ENCODE measurements around the gene PLCG2. TPM values are rescaled to one million over a fixed set of nuclear protein-coding genes. Genes with fewer than 3 reads are reported as not detected.

PLCG2 gene
- total RNA-seq, 1 experiment from 2014 or later, result 574 TPM

GRCh38 chr16:81786868-81787267, 7.8 kb downstream of the PLCG2 start:
- H3K4me2 ChIP-seq (ENCODE audit: low read depth, low read length, poor library complexity, severe bottlenecking), result peak overlapping the region; percentile 91
- no peaks in the 10 kb centered on the region for H3K9me3 ChIP-seq (ENCODE audit: low read length)
- no peaks in the 10 kb centered on the region for H3K27me3 ChIP-seq (ENCODE audit: low read length)
- DNase-seq, result peak; percentile 41
- peak overlapping the region; percentile 100 for H3K27ac ChIP-seq (ENCODE audit: low read length)
- peaks cover 99% of the 10 kb centered on the region for H3K4me1 ChIP-seq (ENCODE audit: low read length)
- H4K20me1 ChIP-seq (ENCODE audit: insufficient read depth, low read depth, low read length), result peaks cover 67% of the 10 kb centered on the region
- no peaks in the 10 kb centered on the region for H3K9me2 ChIP-seq (replicated peaks; ENCODE audit: insufficient read depth, low read length)
- peaks cover 87% of the 10 kb centered on the region for H3K79me2 ChIP-seq (ENCODE audit: low read length)
- peak overlapping the region; percentile 79 for H3K4me3 ChIP-seq (ENCODE audit: low read length)
- H2AFZ ChIP-seq (ENCODE audit: low read length), result no peak overlapping the region
- H3K36me3 ChIP-seq (ENCODE audit: insufficient read depth, low read length), result peaks cover 66% of the 10 kb centered on the region
- peak overlapping the region; percentile 88 for H3K9ac ChIP-seq (ENCODE audit: low read length)

GRCh38 chr16:81787659-81788058, 8.6 kb downstream of the PLCG2 start:
- no peak for DNase-seq
- Histone ChIP-seq H3K27ac (ENCODE audit: low read length) (peak overlapping the region; percentile 100), H3K27me3 (ENCODE audit: low read length) (no peaks in the 10 kb centered on the region), H3K4me2 (ENCODE audit: low read depth, low read length, poor library complexity, severe bottlenecking) (peak overlapping the region; percentile 91), H3K79me2 (ENCODE audit: low read length) (peaks cover 87% of the 10 kb centered on the region), H2AFZ (ENCODE audit: low read length) (no peak overlapping the region), H4K20me1 (ENCODE audit: insufficient read depth, low read depth, low read length) (peaks cover 75% of the 10 kb centered on the region), H3K36me3 (ENCODE audit: insufficient read depth, low read length) (peaks cover 72% of the 10 kb centered on the region), H3K9me3 (ENCODE audit: low read length) (no peaks in the 10 kb centered on the region), H3K9ac (ENCODE audit: low read length) (peak overlapping the region; percentile 88), H3K9me2 (replicated peaks; ENCODE audit: insufficient read depth, low read length) (no peaks in the 10 kb centered on the region), H3K4me1 (ENCODE audit: low read length) (peaks cover 99% of the 10 kb centered on the region), H3K4me3 (ENCODE audit: low read length) (peak overlapping the region; percentile 79)

GRCh38 chr16:81790277-81790676, 11.2 kb downstream of the PLCG2 start:
- H3K9me3 ChIP-seq (ENCODE audit: low read length), result no peaks in the 10 kb centered on the region
- no peaks in the 10 kb centered on the region for H3K27me3 ChIP-seq (ENCODE audit: low read length)
- peak overlapping the region; percentile 41 for H3K9ac ChIP-seq (ENCODE audit: low read length)
- H3K4me3 ChIP-seq (ENCODE audit: low read length), result peak overlapping the region; percentile 39; the same call in 1 of the 2 replicates
- peaks cover 94% of the 10 kb centered on the region for H4K20me1 ChIP-seq (ENCODE audit: insufficient read depth, low read depth, low read length)
- peaks cover 99% of the 10 kb centered on the region for H3K79me2 ChIP-seq (ENCODE audit: low read length)
- H3K36me3 ChIP-seq (ENCODE audit: insufficient read depth, low read length), result peaks cover 89% of the 10 kb centered on the region
- H3K9me2 ChIP-seq (replicated peaks; ENCODE audit: insufficient read depth, low read length), result no peaks in the 10 kb centered on the region
- peaks cover 99% of the 10 kb centered on the region for H3K4me1 ChIP-seq (ENCODE audit: low read length)
- peak overlapping the region; percentile 100 for H3K27ac ChIP-seq (ENCODE audit: low read length)
- peak; percentile 51 for DNase-seq
- peak overlapping the region; percentile 91 for H3K4me2 ChIP-seq (ENCODE audit: low read depth, low read length, poor library complexity, severe bottlenecking)
- no peak overlapping the region for H2AFZ ChIP-seq (ENCODE audit: low read length)

GRCh38 chr16:81790830-81791435, 11.8 kb downstream of the PLCG2 start:
- Histone ChIP-seq H3K9me3 (ENCODE audit: low read length) (no peaks in the 10 kb centered on the region), H2AFZ (ENCODE audit: low read length) (no peak overlapping the region), H3K4me3 (ENCODE audit: low read length) (peak overlapping the region; percentile 39; the same call in 1 of the 2 replicates), H3K36me3 (ENCODE audit: insufficient read depth, low read length) (peaks cover 93% of the 10 kb centered on the region), H3K79me2 (ENCODE audit: low read length) (peaks cover 100% of the 10 kb centered on the region), H3K4me2 (ENCODE audit: low read depth, low read length, poor library complexity, severe bottlenecking) (peak overlapping the region; percentile 91), H3K9ac (ENCODE audit: low read length) (peak overlapping the region; percentile 41), H4K20me1 (ENCODE audit: insufficient read depth, low read depth, low read length) (peaks cover 97% of the 10 kb centered on the region), H3K9me2 (replicated peaks; ENCODE audit: insufficient read depth, low read length) (no peaks in the 10 kb centered on the region), H3K27me3 (ENCODE audit: low read length) (no peaks in the 10 kb centered on the region), H3K4me1 (ENCODE audit: low read length) (peaks cover 100% of the 10 kb centered on the region), H3K27ac (ENCODE audit: low read length) (peak overlapping the region; percentile 100)
- DNase-seq, result peak; percentile 46

- Histone ChIP-seq H3K36me3 (ENCODE audit: insufficient read depth, low read length) (peaks cover 90% of the 10 kb centered on the region), H2AFZ (ENCODE audit: low read length) (no peak overlapping the region), H3K9me2 (replicated peaks; ENCODE audit: insufficient read depth, low read length) (no peaks in the 10 kb centered on the region), H3K4me1 (ENCODE audit: low read length) (peaks cover 100% of the 10 kb centered on the region), H3K4me2 (ENCODE audit: low read depth, low read length, poor library complexity, severe bottlenecking) (peak overlapping the region; percentile 46), H3K9ac (ENCODE audit: low read length) (peak overlapping the region; percentile 27), H4K20me1 (ENCODE audit: insufficient read depth, low read depth, low read length) (peaks cover 97% of the 10 kb centered on the region), H3K4me3 (ENCODE audit: low read length) (no peak overlapping the region), H3K79me2 (ENCODE audit: low read length) (peaks cover 100% of the 10 kb centered on the region), H3K27ac (ENCODE audit: low read length) (peak overlapping the region; percentile 100), H3K9me3 (ENCODE audit: low read length) (no peaks in the 10 kb centered on the region), H3K27me3 (ENCODE audit: low read length) (no peaks in the 10 kb centered on the region)
- no peak for DNase-seq
Measured at GRCh38 chr16:81792828-81793227, 13.7 kb downstream of the PLCG2 start.

GRCh38 chr16:81795193-81795592, 16.1 kb downstream of the PLCG2 start:
- no peak overlapping the region for H2AFZ ChIP-seq (ENCODE audit: low read length)
- peaks cover 88% of the 10 kb centered on the region for H3K36me3 ChIP-seq (ENCODE audit: insufficient read depth, low read length)
- H3K4me2 ChIP-seq (ENCODE audit: low read depth, low read length, poor library complexity, severe bottlenecking), result peak overlapping the region; percentile 46
- H3K27me3 ChIP-seq (ENCODE audit: low read length), result no peaks in the 10 kb centered on the region
- H3K9me2 ChIP-seq (replicated peaks; ENCODE audit: insufficient read depth, low read length), result no peaks in the 10 kb centered on the region
- H4K20me1 ChIP-seq (ENCODE audit: insufficient read depth, low read depth, low read length), result peaks cover 96% of the 10 kb centered on the region
- H3K79me2 ChIP-seq (ENCODE audit: low read length), result peaks cover 100% of the 10 kb centered on the region
- no peak for DNase-seq
- no peaks in the 10 kb centered on the region for H3K9me3 ChIP-seq (ENCODE audit: low read length)
- H3K4me1 ChIP-seq (ENCODE audit: low read length), result peaks cover 98% of the 10 kb centered on the region
- H3K9ac ChIP-seq (ENCODE audit: low read length), result peak overlapping the region; percentile 53
- H3K4me3 ChIP-seq (ENCODE audit: low read length), result peak overlapping the region; percentile 12; the same call in 1 of the 2 replicates
- peak overlapping the region; percentile 83 for H3K27ac ChIP-seq (ENCODE audit: low read length)

GRCh38 chr16:81796035-81796434, 16.9 kb downstream of the PLCG2 start:
- no peak for DNase-seq
- H3K4me3 ChIP-seq (ENCODE audit: low read length), result no peak overlapping the region; the same call in 1 of the 2 replicates
- no peaks in the 10 kb centered on the region for H3K27me3 ChIP-seq (ENCODE audit: low read length)
- no peaks in the 10 kb centered on the region for H3K9me2 ChIP-seq (replicated peaks; ENCODE audit: insufficient read depth, low read length)
- H2AFZ ChIP-seq (ENCODE audit: low read length), result no peak overlapping the region
- H3K4me2 ChIP-seq (ENCODE audit: low read depth, low read length, poor library complexity, severe bottlenecking), result peak overlapping the region; percentile 46
- peak overlapping the region; percentile 53 for H3K9ac ChIP-seq (ENCODE audit: low read length)
- H4K20me1 ChIP-seq (ENCODE audit: insufficient read depth, low read depth, low read length), result peaks cover 95% of the 10 kb centered on the region
- H3K36me3 ChIP-seq (ENCODE audit: insufficient read depth, low read length), result peaks cover 81% of the 10 kb centered on the region
- H3K9me3 ChIP-seq (ENCODE audit: low read length), result no peaks in the 10 kb centered on the region
- peak overlapping the region; percentile 83 for H3K27ac ChIP-seq (ENCODE audit: low read length)
- peaks cover 96% of the 10 kb centered on the region for H3K4me1 ChIP-seq (ENCODE audit: low read length)
- peaks cover 100% of the 10 kb centered on the region for H3K79me2 ChIP-seq (ENCODE audit: low read length)

- peak overlapping the region; percentile 53 for H3K9ac ChIP-seq (ENCODE audit: low read length)
Measured at GRCh38 chr16:81796583-81797346, 17.7 kb downstream of the PLCG2 start.

More at GRCh38 chr16:81796583-81797346, 17.7 kb downstream of the PLCG2 start:
- Histone ChIP-seq H3K4me3 (ENCODE audit: low read length) (no peak overlapping the region; the same call in 1 of the 2 replicates), H3K4me2 (ENCODE audit: low read depth, low read length, poor library complexity, severe bottlenecking) (peak overlapping the region; percentile 46), H3K9me2 (replicated peaks; ENCODE audit: insufficient read depth, low read length) (no peaks in the 10 kb centered on the region), H3K4me1 (ENCODE audit: low read length) (peaks cover 96% of the 10 kb centered on the region), H4K20me1 (ENCODE audit: insufficient read depth, low read depth, low read length) (peaks cover 87% of the 10 kb centered on the region), H3K27me3 (ENCODE audit: low read length) (no peaks in the 10 kb centered on the region), H3K36me3 (ENCODE audit: insufficient read depth, low read length) (peaks cover 80% of the 10 kb centered on the region), H2AFZ (ENCODE audit: low read length) (no peak overlapping the region), H3K27ac (ENCODE audit: low read length) (peak overlapping the region; percentile 83), H3K9me3 (ENCODE audit: low read length) (no peaks in the 10 kb centered on the region), H3K79me2 (ENCODE audit: low read length) (peaks cover 100% of the 10 kb centered on the region)
- DNase-seq, result no peak
